K562 (cell line): ENCODE results near the gene NEB. TPM values are rescaled to one million over a fixed set of nuclear protein-coding genes. Genes with fewer than 3 reads are reported as not detected.
A peak's percentile ranks its signal among the peaks of the same experiment; 100 is the strongest.

ENCODE experiments used
- CBX1 ChIP-seq: sonication (generic); IDR thresholded peaks from 2 replicates; pipeline ENCODE4 v1.6.1; 2016; ENCODE audit warnings: antibody characterized with exemption, low read depth, mild to moderate bottlenecking
- CREB5 ChIP-seq: fragments of 250-450 bp; sonication (Bioruptor Pico); IDR thresholded peaks from 2 replicates; pipeline ENCODE4 v1.5.0; 2020; ENCODE audit warnings: mild to moderate bottlenecking
- DIDO1 ChIP-seq: fragments of 450-650 bp; IDR thresholded peaks from 2 replicates; pipeline ENCODE4 v1.6.1; 2016; ENCODE audit warnings: low read depth, missing biosample characterization, missing genetic modification characterization
- EHMT2 ChIP-seq: fragments of 450-650 bp; IDR thresholded peaks from 2 replicates; pipeline ENCODE4 v1.6.1; 2018; ENCODE audit warnings: antibody characterized with exemption
- EP300 ChIP-seq: IDR thresholded peaks from 2 replicates; pipeline ENCODE4 v1.6.1; 2012; ENCODE audit warnings: low read length, improper control_type of control experiment
- ESRRB ChIP-seq: fragments of 250-450 bp; sonication (Bioruptor Pico); IDR thresholded peaks from 2 replicates; pipeline ENCODE4 v1.5.0; 2020; ENCODE audit warnings: mild to moderate bottlenecking, moderate library complexity, borderline replicate concordance
- FOXK2 ChIP-seq, 2 experiments: fragments of 450-650 bp; IDR thresholded peaks in 1 of 2; conservative IDR thresholded peaks in 1 of 2; 2 replicates each; pipeline ENCODE4 v1.6.1; 2016; ENCODE audit warnings: low read depth in 2 of 2, mild to moderate bottlenecking in 1 of 2
- HDAC2 ChIP-seq: fragments of 450-650 bp; IDR thresholded peaks from 2 replicates; pipeline ENCODE4 v1.6.1; 2016; ENCODE audit warnings: mild to moderate bottlenecking
- HIVEP1 ChIP-seq: fragments of 250-450 bp; sonication (Bioruptor Pico); IDR thresholded peaks from 2 replicates; pipeline ENCODE4 v1.4.0; 2020; ENCODE audit warnings: mild to moderate bottlenecking
- MCM2 ChIP-seq: fragments of 450-650 bp; IDR thresholded peaks from 2 replicates; pipeline ENCODE4 v1.6.1; 2017; ENCODE audit warnings: low read depth, mild to moderate bottlenecking
- NKRF ChIP-seq: fragments of 450-650 bp; IDR thresholded peaks from 2 replicates; pipeline ENCODE4 v1.6.1; 2016; ENCODE audit warnings: borderline replicate concordance
- NR2C1 ChIP-seq, 2 experiments: fragments of 450-650 bp; IDR thresholded peaks; 2 replicates each; pipeline ENCODE4 v1.6.1; 2017; ENCODE audit warnings: mild to moderate bottlenecking in 2 of 2, antibody characterized with exemption in 1 of 2, inconsistent platforms in 1 of 2, missing compliant biosample characterization in 1 of 2, missing genetic modification characterization in 1 of 2
- NR2C2 ChIP-seq, 2 experiments: fragments of 200-800 bp in 1 of 2; sonication (Bioruptor generic) in 1 of 2; sonication (generic) in 1 of 2; formaldehyde crosslinking in 1 of 2; IDR thresholded peaks; 2 replicates each; pipeline versions ENCODE4 v1.6.1 to v1.8.0; 2016 to 2022; ENCODE audit warnings: mild to moderate bottlenecking in 1 of 2, missing compliant biosample characterization in 1 of 2, missing genetic modification characterization in 1 of 2, missing genetic modification reagents in 1 of 2
- PKNOX1 ChIP-seq: fragments of 450-650 bp; IDR thresholded peaks from 2 replicates; pipeline ENCODE4 v1.6.1; 2016
- TBL1XR1 ChIP-seq, 2 experiments: IDR thresholded peaks; 2 replicates each; pipeline ENCODE4 v1.6.1; 2012; ENCODE audit warnings: improper control_type of control experiment in 2 of 2, low read length in 2 of 2, mild to moderate bottlenecking in 1 of 2
- THAP7 ChIP-seq: fragments of 250-450 bp; sonication (Bioruptor Pico); IDR thresholded peaks from 2 replicates; pipeline ENCODE4 v1.5.0; 2021
- ZNF253 ChIP-seq: fragments of 250-450 bp; sonication (Bioruptor Pico); conservative IDR thresholded peaks from 2 replicates; pipeline ENCODE4 v1.6.1; 2021; ENCODE audit warnings: mild to moderate bottlenecking
- ZNF274 ChIP-seq: IDR thresholded peaks from 2 replicates; pipeline ENCODE4 v1.6.1; 2011; ENCODE audit warnings: low read depth, mild to moderate bottlenecking, low read length, moderate library complexity, borderline replicate concordance
- ZNF561 ChIP-seq: fragments of 450-650 bp; formaldehyde crosslinking; conservative IDR thresholded peaks from 2 replicates; pipeline ENCODE4 v1.4.0; 2020; ENCODE audit warnings: mild to moderate bottlenecking, moderate library complexity
- ZNF79 ChIP-seq: fragments of 250-450 bp; sonication (Bioruptor Pico); IDR thresholded peaks from 2 replicates; pipeline ENCODE4 v1.4.0; 2020; ENCODE audit warnings: low read depth, mild to moderate bottlenecking, moderate library complexity
- ZSCAN32 ChIP-seq: fragments of 450-650 bp; formaldehyde crosslinking; IDR thresholded peaks from 2 replicates; pipeline ENCODE4 v1.4.0; 2020; ENCODE audit warnings: mild to moderate bottlenecking, moderate library complexity
- polyA plus RNA-seq, 8 experiments: library from polyadenylated mRNA; depleted of rRNA in 4 of 8; stranded (reverse) in 5 of 8; unstranded in 3 of 8; fragments of >200 nt; fragmentation: Nextera tagmentation in 2 of 8; fragmentation: Illumina TruSeq in 1 of 8; extraction: Ambion mirVana in 2 of 8; extraction: Trizol in 1 of 8; gene quantifications; 2 replicates each; pipeline versions ENCODE4 v1.2.1 to v1.2.3, GENCODE V29; 2011 to 2014; ENCODE audit warnings: inconsistent platforms in 1 of 8, missing spikeins in 1 of 8
- total RNA-seq, 7 experiments: library from RNA; depleted of rRNA in 6 of 7; stranded (reverse); fragments of >200 nt in 6 of 7; fragmentation: Illumina TruSeq in 2 of 7; extraction: Trizol in 2 of 7; gene quantifications; 2 replicates each; pipeline versions ENCODE4 v1.2.1 to v1.2.3, GENCODE V29; 2011 to 2021; ENCODE audit warnings: low replicate concordance in 1 of 7
- TF ChIP-seq, protein P1 (sequence below), 3 experiments: IDR thresholded peaks in 2 of 3; conservative IDR thresholded peaks in 1 of 3; 2 replicates each; pipeline ENCODE4 v1.5.1; 2011 to 2012; ENCODE audit warnings: low read length in 3 of 3, mild to moderate bottlenecking in 3 of 3, control low read depth in 2 of 3, improper control_type of control experiment in 1 of 3, inconsistent platforms in 1 of 3, low read depth in 1 of 3, mixed read lengths in 1 of 3, moderate library complexity in 1 of 3; ENCODE audit not compliant: insufficient read depth in 2 of 3

NEB gene
- total and polyA plus RNA-seq, 9 of the 15 experiments (the other 6 are each of a cell fraction or from before 2014, with no cell fraction given), result 1.7 to 3.8 (median 2.9) TPM

- no peak for TF ChIP-seq THAP7 (CRISPR knock-in tag)
- TF ChIP-seq, protein P1, sequence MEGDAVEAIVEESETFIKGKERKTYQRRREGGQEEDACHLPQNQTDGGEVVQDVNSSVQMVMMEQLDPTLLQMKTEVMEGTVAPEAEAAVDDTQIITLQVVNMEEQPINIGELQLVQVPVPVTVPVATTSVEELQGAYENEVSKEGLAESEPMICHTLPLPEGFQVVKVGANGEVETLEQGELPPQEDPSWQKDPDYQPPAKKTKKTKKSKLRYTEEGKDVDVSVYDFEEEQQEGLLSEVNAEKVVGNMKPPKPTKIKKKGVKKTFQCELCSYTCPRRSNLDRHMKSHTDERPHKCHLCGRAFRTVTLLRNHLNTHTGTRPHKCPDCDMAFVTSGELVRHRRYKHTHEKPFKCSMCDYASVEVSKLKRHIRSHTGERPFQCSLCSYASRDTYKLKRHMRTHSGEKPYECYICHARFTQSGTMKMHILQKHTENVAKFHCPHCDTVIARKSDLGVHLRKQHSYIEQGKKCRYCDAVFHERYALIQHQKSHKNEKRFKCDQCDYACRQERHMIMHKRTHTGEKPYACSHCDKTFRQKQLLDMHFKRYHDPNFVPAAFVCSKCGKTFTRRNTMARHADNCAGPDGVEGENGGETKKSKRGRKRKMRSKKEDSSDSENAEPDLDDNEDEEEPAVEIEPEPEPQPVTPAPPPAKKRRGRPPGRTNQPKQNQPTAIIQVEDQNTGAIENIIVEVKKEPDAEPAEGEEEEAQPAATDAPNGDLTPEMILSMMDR (IDR thresholded peaks at IDR 0.05 in 2 of 3, conservative IDR thresholded peaks at IDR 0.05 in 1 of 3; ENCODE audit: insufficient read depth in 2 of 3, low read depth in 1 of 3, low read length in 3 of 3), result no peak
- TF ChIP-seq ESRRB (CRISPR knock-in tag), result no peak
- TF ChIP-seq PKNOX1, result peak; percentile 97
- TF ChIP-seq TBL1XR1 (IDR thresholded peaks at IDR 0.05; ENCODE audit: low read length in 2 of 2), result no peak
- TF ChIP-seq CREB5 (CRISPR knock-in tag), result no peak
- no peak for TF ChIP-seq MCM2
- TF ChIP-seq ZNF79 (CRISPR knock-in tag), result 0 out of 2 replicates have a peak, but pooled peaks have one; percentile 33
- TF ChIP-seq HDAC2, result no peak
- no peak for TF ChIP-seq NR2C2 (CRISPR knock-in tag; IDR thresholded peaks at IDR 0.05)
- TF ChIP-seq NR2C2 (tag; IDR thresholded peaks at IDR 0.05), result peak; percentile 50; the same call in 1 of the 2 replicates
- TF ChIP-seq HIVEP1 (CRISPR knock-in tag), result peak; percentile 81
- no peak for TF ChIP-seq NKRF
- no peak for TF ChIP-seq ZNF274
- no peak for TF ChIP-seq ZNF561
- no peak for TF ChIP-seq ZNF253 (CRISPR knock-in tag)
- no peak for TF ChIP-seq CBX1
- TF ChIP-seq FOXK2 (conservative IDR thresholded peaks at IDR 0.05 in 1 of 2, IDR thresholded peaks at IDR 0.05 in 1 of 2; ENCODE audit: low read depth in 2 of 2), result no peak
- no peak for TF ChIP-seq ZSCAN32
- TF ChIP-seq DIDO1 (tag), result no peak; the same call in 1 of the 2 replicates
- no peak for TF ChIP-seq NR2C1 (IDR thresholded peaks at IDR 0.05)
- peak; percentile 84 for TF ChIP-seq NR2C1 (tag; IDR thresholded peaks at IDR 0.05)
- peak; percentile 67; the same call in 1 of the 2 replicates for TF ChIP-seq EP300
- no peak for TF ChIP-seq EHMT2
Observed at GRCh38 chr2:151672277-151672676, 62.0 kb downstream of the NEB start (continued).
